Prostate gland (tissue), 2 donors: ENCODE measurements around the gene TRAF5.
"Not testable (repeated sequence)": the region's sequence is repeated elsewhere in the genome, so short reads cannot be mapped to it uniquely, and the experiment has no call there.

Experiments used
- POLR2A ChIP-seq: fragments of 450-650 bp; IDR thresholded peaks from one replicate; pipeline ENCODE4 v1.6.1; 2016; ENCODE audit warnings: antibody characterized with exemption, mild to moderate bottlenecking
- POLR2AphosphoS5 ChIP-seq: sonication (generic); formaldehyde crosslinking; IDR thresholded peaks from one replicate; pipeline ENCODE4 v1.6.1; 2017; ENCODE audit warnings: antibody characterized with exemption
- TF ChIP-seq, protein P1 (sequence below), 4 experiments: fragments of 200-600 bp in 2 of 4; fragments of 450-650 bp in 2 of 4; sonication (generic) in 2 of 4; IDR thresholded peaks; 1 replicate in 3 of 4; 2 replicates in 1 of 4; pipeline ENCODE4 v1.5.1; 2016 to 2019; ENCODE audit warnings: antibody characterized with exemption in 4 of 4, mild to moderate bottlenecking in 2 of 4, moderate library complexity in 2 of 4

GRCh38 chr1:211416246-211416627 is 89.6 kb downstream of the TRAF5 start:
- TF ChIP-seq POLR2A, POLR2AphosphoS5: not testable (repeated sequence)
- TF ChIP-seq, protein P1, sequence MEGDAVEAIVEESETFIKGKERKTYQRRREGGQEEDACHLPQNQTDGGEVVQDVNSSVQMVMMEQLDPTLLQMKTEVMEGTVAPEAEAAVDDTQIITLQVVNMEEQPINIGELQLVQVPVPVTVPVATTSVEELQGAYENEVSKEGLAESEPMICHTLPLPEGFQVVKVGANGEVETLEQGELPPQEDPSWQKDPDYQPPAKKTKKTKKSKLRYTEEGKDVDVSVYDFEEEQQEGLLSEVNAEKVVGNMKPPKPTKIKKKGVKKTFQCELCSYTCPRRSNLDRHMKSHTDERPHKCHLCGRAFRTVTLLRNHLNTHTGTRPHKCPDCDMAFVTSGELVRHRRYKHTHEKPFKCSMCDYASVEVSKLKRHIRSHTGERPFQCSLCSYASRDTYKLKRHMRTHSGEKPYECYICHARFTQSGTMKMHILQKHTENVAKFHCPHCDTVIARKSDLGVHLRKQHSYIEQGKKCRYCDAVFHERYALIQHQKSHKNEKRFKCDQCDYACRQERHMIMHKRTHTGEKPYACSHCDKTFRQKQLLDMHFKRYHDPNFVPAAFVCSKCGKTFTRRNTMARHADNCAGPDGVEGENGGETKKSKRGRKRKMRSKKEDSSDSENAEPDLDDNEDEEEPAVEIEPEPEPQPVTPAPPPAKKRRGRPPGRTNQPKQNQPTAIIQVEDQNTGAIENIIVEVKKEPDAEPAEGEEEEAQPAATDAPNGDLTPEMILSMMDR (IDR thresholded peaks at IDR 0.05) = not testable (repeated sequence)
